Omental fat pad (tissue), 4 donors: ENCODE data around the gene KBTBD6. TPM values are rescaled to one million over a fixed set of nuclear protein-coding genes. Genes with fewer than 3 reads are reported as not detected.
"Not testable (repeated sequence)": the region's sequence is repeated elsewhere in the genome, so short reads cannot be mapped to it uniquely, and the experiment has no call there.

Source experiments
- ATAC-seq: fragments of 150-250 bp; one replicate; pipeline ENCODE4 v1.9.1; 2016; ENCODE audit warnings: mild to moderate bottlenecking, moderate library complexity; ENCODE audit not compliant: low FRiP score
- DNase-seq: peaks from one replicate; pipeline ENCODE4 v3.0.0-alpha.2; 2019; ENCODE audit warnings: low spot score
- total RNA-seq, 4 donors: library from RNA; depleted of rRNA; stranded (reverse); fragments of >200 nt; gene quantifications; one replicate each; pipeline ENCODE4 v1.1.0, GENCODE V29; 2016
- TF ChIP-seq, protein P1 (sequence below), 3 donors: fragments of 450-650 bp; IDR thresholded peaks; one replicate each; pipeline ENCODE4 v1.5.1; 2016 to 2017; ENCODE audit warnings: antibody characterized with exemption in 3 of 3, mild to moderate bottlenecking in 3 of 3, moderate library complexity in 2 of 3

The KBTBD6 gene
- total RNA-seq, 4 donors from 2014 or later: 4.3 to 8.4 (median 5.6) TPM

DNA sequence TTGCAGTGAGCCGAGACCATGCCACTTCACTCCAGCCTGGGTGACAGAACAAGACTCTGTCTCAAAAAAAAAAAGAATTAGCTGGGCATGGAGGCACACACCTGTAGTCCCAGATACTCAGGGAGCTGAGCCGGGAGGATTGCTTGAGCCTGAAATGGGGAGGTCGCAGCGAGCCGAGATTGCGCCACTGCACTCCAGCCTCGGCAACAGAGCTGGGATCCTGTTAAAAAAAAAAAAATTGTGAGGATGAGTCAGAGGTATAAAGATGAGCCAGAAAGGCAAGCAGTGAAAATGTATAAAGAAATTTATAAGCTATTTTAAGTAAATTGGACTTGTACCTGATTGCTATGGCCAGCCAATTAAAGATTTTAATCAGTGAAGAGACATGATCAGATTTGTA lies 21.1 kb downstream of the KBTBD6 start:
- no peak for DNase-seq
- no peak for ATAC-seq
- TF ChIP-seq, protein P1, sequence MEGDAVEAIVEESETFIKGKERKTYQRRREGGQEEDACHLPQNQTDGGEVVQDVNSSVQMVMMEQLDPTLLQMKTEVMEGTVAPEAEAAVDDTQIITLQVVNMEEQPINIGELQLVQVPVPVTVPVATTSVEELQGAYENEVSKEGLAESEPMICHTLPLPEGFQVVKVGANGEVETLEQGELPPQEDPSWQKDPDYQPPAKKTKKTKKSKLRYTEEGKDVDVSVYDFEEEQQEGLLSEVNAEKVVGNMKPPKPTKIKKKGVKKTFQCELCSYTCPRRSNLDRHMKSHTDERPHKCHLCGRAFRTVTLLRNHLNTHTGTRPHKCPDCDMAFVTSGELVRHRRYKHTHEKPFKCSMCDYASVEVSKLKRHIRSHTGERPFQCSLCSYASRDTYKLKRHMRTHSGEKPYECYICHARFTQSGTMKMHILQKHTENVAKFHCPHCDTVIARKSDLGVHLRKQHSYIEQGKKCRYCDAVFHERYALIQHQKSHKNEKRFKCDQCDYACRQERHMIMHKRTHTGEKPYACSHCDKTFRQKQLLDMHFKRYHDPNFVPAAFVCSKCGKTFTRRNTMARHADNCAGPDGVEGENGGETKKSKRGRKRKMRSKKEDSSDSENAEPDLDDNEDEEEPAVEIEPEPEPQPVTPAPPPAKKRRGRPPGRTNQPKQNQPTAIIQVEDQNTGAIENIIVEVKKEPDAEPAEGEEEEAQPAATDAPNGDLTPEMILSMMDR (IDR thresholded peaks at IDR 0.05): no peak

DNA sequence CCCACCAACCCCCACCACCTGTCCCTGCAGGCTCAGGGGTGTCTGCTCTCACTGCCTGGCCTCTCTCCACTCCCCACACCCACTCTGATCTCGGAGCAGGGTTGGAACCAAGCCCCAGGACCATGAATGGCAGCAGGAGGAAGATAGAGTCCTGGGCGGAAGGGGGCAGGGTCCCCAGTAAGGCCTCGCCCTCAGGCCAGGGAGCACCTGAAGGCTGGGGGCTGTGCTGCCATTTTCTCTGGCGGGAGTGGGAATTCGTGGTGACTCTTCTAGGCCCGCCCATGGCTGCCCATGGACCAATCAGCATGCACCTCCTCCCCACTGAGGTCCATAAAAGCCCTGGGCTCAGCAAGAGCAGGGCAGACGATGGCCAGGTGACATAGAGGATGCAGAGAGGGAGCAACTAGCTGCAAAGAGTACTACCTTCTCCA lies 25.0 kb downstream of the KBTBD6 start:
- DNase-seq (no peak), ATAC-seq (no peak)
- TF ChIP-seq, protein P1 (IDR thresholded peaks at IDR 0.05): no peak

DNA sequence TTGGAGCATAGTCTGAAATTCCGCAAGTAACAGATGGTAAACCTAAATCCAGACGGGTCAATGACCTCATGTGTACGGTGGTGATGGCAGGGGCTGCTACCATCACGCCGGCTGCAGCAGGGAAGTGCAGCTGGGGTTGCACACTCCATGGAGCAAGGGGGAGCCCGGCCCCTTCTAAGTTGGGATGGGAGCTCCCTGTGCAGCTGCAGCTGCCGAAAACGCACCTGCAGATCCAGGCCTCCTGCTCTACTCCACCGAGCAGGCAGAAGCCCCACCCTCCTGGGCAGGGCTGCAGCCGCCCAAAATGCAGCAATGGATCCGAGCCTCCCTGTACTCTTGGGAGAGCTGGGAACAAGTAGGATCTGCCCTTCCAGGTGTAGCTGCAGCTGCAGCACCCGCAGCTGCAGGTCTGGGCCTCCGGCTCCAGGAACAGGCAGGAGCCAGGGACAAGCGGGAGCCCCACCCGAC lies 25.5 kb downstream of the KBTBD6 start:
- no peak for ATAC-seq
- DNase-seq: no peak
- TF ChIP-seq, protein P1 (IDR thresholded peaks at IDR 0.05): no peak

DNA sequence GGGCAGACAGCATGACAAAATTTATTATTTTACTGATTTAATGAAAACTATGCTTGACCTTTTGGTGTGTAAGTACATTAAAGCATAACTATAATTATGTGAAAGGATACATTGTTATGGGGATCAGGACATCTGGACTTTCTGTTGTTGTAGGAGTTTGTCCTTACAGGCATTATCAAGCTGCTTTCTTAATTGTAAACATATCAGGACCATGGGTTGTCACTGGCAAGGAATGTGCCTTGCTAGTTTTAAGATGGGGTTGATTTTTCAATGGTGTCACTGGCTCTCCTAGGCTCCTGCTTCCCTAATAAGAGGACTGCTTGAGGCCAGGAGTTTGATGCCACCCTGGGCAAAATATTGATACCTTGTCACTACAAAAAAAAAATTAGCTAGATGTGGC lies 32.6 kb downstream of the KBTBD6 start:
- TF ChIP-seq, protein P1 (IDR thresholded peaks at IDR 0.05): no peak
- ATAC-seq (no peak), DNase-seq (no peak)

DNA sequence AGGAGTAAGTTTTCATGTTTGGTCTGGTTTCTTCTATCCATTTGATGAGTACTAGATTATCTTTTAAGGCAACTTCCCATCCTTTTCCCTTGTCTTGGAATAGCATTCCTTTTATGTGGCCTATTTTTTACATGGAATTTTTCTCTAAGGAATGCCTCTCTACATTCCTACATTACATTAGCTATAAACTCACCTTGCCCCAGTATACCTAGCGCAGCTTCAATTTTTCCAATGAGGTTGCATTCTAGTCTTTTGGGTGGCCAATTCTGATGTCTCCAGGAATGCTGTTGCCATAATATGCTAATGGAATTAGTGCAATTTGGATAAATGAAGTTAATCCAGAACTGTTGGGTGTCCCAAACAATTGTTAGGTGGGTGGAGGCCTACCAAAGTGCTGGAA lies 33.8 kb downstream of the KBTBD6 start:
- no peak for ATAC-seq
- DNase-seq: no peak
- TF ChIP-seq, protein P1 (IDR thresholded peaks at IDR 0.05): no peak

DNA sequence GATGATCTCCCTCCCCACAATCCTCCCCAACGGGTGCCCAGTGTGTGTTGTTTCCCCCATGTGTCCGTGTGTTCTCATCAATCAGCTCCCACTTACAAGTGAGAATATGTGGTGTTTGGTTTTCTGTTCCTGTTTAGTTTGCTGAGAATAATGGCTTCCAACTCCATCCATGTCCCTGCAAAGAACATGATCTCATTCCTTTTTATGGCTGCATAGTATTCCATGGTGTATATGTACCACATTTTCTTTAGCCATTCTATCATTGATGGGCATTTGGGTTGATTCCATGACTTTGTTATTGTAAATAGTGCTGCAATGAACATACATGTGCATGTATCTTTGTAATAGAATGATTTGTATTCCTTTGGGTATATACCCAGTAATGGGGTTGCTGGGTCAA lies 36.9 kb downstream of the KBTBD6 start:
- not testable (repeated sequence) for ATAC-seq, DNase-seq

DNA sequence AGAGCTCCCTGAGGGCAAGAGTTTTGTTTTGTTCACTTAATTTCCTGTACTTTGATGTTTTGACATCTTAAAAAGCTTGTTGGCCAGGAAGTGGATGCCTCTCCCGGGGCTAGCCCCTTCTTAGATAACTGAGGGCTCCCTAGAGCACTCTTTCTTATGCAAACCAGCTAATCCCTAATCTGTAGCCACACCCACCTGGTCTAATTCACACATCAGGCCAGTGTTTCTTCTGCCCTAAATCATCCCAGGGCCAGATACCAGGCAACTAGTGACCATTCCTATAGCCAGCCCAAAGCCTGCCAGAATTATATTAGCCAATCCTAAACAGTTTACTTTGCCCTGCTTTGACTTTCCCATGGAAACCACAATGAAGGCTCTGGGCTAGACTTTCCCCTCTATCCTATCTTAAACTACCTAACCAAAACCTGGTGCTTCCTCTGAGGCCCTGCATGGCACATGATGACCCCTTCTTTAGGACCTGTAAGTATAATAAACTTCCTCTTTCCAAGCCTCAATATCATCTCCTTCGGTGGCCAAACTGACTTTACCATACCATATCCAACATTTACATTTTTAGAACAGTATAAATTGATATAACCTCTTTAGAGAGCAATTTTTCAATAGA lies 46.5 kb downstream of the KBTBD6 start:
- DNase-seq (no peak), ATAC-seq (no peak)
- TF ChIP-seq, protein P1 (IDR thresholded peaks at IDR 0.05): no peak
